Erythroblast (primary cell): ENCODE data around the gene ABITRAM.

Source experiments
- GATA1 ChIP-seq: IDR thresholded peaks from 2 replicates; pipeline ENCODE4 v1.6.1; 2011; ENCODE audit warnings: low read depth, mild to moderate bottlenecking, control low read depth, low read length, moderate library complexity
- POLR2A ChIP-seq: IDR thresholded peaks from 2 replicates; pipeline ENCODE4 v1.6.1; 2011; ENCODE audit warnings: mild to moderate bottlenecking, low read length

- TF ChIP-seq POLR2A (no peak), GATA1 (no peak)
Observed at GRCh38 chr9:108897324-108898096, 36.7 kb upstream of the ABITRAM start.
